ENCODE results near the gene OTOP2. TPM values are rescaled to one million over a fixed set of nuclear protein-coding genes. Genes with fewer than 3 reads are reported as not detected.

Gene OTOP2
- total RNA-seq, 4 donors from 2014 or later: 0.38 to 1.4 (median 0.41) TPM; not detected in 1

- no peak overlapping the region for H3K27ac ChIP-seq
- DNase-seq: no peak
- TF ChIP-seq CTCF (IDR thresholded peaks at IDR 0.05): no peak
- no peak for TF ChIP-seq POLR2A (IDR thresholded peaks at IDR 0.05)
- peaks cover 0 to 26% (median 0%) of the 10 kb centered on the region in 4 donors for H3K27me3 ChIP-seq
- 93 to 96% methylated on average over 3 of the region's 3 CpGs for WGBS, 2 donors
- H3K4me3 ChIP-seq: no peak overlapping the region
- intact Hi-C loops (cut with DNase I): no loop called here
- peaks cover 12 to 26% (median 12%) of the 10 kb centered on the region in 3 donors for H3K4me1 ChIP-seq
- no peaks in the 10 kb centered on the region for H3K36me3 ChIP-seq
- H3K9me3 ChIP-seq: no peaks in the 10 kb centered on the region
Measured at GRCh38 chr17:74977802-74978201, 53.7 kb downstream of the OTOP2 start.

- intact Hi-C loops (cut with DNase I): no loop called here
- peaks cover 0 to 22% (median 0%) of the 10 kb centered on the region in 4 donors for H3K27me3 ChIP-seq
- H3K9me3 ChIP-seq: no peaks in the 10 kb centered on the region
- H3K36me3 ChIP-seq: no peaks in the 10 kb centered on the region
- TF ChIP-seq POLR2A (IDR thresholded peaks at IDR 0.05) (no peak), CTCF (IDR thresholded peaks at IDR 0.05) (no peak)
- H3K4me1 ChIP-seq: peaks cover 8 to 21% (median 10%) of the 10 kb centered on the region in 3 donors
- DNase-seq: no peak
- no peak overlapping the region for H3K4me3 ChIP-seq
- H3K27ac ChIP-seq: no peak overlapping the region
- 80% methylated on average over 3 of the region's 3 CpGs; no CpG with 5 or more reads in 1 of the 2 donors for WGBS, 2 donors
Measured at GRCh38 chr17:74978240-74978639, 54.2 kb downstream of the OTOP2 start.

- Histone ChIP-seq H3K36me3 (no peaks in the 10 kb centered on the region), H3K9me3 (no peaks in the 10 kb centered on the region), H3K27me3 (peaks cover 0 to 8% (median 0%) of the 10 kb centered on the region in 4 donors), H3K4me3 (no peak overlapping the region), H3K4me1 (peaks cover 8 to 20% (median 10%) of the 10 kb centered on the region in 3 donors), H3K27ac (no peak overlapping the region)
- no peak for DNase-seq
- WGBS, 2 donors: 77 to 84% methylated on average over 8 to 12 of the region's 17 CpGs
- intact Hi-C loops (cut with DNase I): no loop called here
- TF ChIP-seq CTCF (IDR thresholded peaks at IDR 0.05): no peak
- TF ChIP-seq POLR2A (IDR thresholded peaks at IDR 0.05): no peak
Measured at GRCh38 chr17:74979408-74980146, 55.5 kb downstream of the OTOP2 start.

- WGBS, 2 donors: 61 to 71% methylated on average over 8 to 9 of the region's 16 CpGs
- H3K27ac ChIP-seq: peak overlapping the region; percentile 71 to 94 (median 86)
- peaks cover 8 to 20% (median 10%) of the 10 kb centered on the region in 3 donors for H3K4me1 ChIP-seq
- DNase-seq: no peak
- no peaks in the 10 kb centered on the region for H3K27me3 ChIP-seq
- no peaks in the 10 kb centered on the region for H3K36me3 ChIP-seq
- peak overlapping the region; percentile 51 to 82 (median 56) for H3K4me3 ChIP-seq
- TF ChIP-seq POLR2A (IDR thresholded peaks at IDR 0.05): no peak
- no peak for TF ChIP-seq CTCF (IDR thresholded peaks at IDR 0.05)
- intact Hi-C loops (cut with DNase I): no loop called here
- H3K9me3 ChIP-seq: no peaks in the 10 kb centered on the region
Measured at GRCh38 chr17:74981318-74981978, 57.4 kb downstream of the OTOP2 start.
